GM15510 (cell line): ENCODE measurements around the gene FAM163B.

Source experiments
- POLR2A ChIP-seq: IDR thresholded peaks from 3 replicates; pipeline ENCODE4 v1.6.1; 2011; ENCODE audit warnings: borderline replicate concordance; ENCODE audit not compliant: insufficient read length; ENCODE audit errors: extremely low read depth

FAM163B gene

GRCh38 chr9:133576031-133576874, 32.9 kb downstream of the FAM163B start:
- no peak for TF ChIP-seq POLR2A

GRCh38 chr9:133575186-133576030, 33.8 kb downstream of the FAM163B start:
- TF ChIP-seq POLR2A, result no peak

- TF ChIP-seq POLR2A, result no peak
Measured at GRCh38 chr9:133574771-133575170, 34.4 kb downstream of the FAM163B start.

GRCh38 chr9:133573791-133574515, 35.2 kb downstream of the FAM163B start:
- no peak for TF ChIP-seq POLR2A

GRCh38 chr9:133572821-133573361, 36.3 kb downstream of the FAM163B start:
- TF ChIP-seq POLR2A, result no peak

GRCh38 chr9:133571896-133572595, 37.1 kb downstream of the FAM163B start:
- TF ChIP-seq POLR2A, result no peak

- TF ChIP-seq POLR2A, result no peak
Measured at GRCh38 chr9:133571391-133571890, 37.7 kb downstream of the FAM163B start.

- no peak for TF ChIP-seq POLR2A
Measured at GRCh38 chr9:133570691-133571080, 38.5 kb downstream of the FAM163B start.

GRCh38 chr9:133569891-133570690, 39.1 kb downstream of the FAM163B start:
- no peak for TF ChIP-seq POLR2A

- TF ChIP-seq POLR2A, result no peak
Measured at GRCh38 chr9:133569121-133569785, 39.9 kb downstream of the FAM163B start.

GRCh38 chr9:133568186-133568585, 41.0 kb downstream of the FAM163B start:
- TF ChIP-seq POLR2A, result no peak

- TF ChIP-seq POLR2A, result no peak
Measured at GRCh38 chr9:133566817-133567216, 42.4 kb downstream of the FAM163B start.

- no peak for TF ChIP-seq POLR2A
Measured at GRCh38 chr9:133566382-133566781, 42.8 kb downstream of the FAM163B start.
